ENCODE measurements around the gene PTPRM. TPM values are rescaled to one million over a fixed set of nuclear protein-coding genes. Genes with fewer than 3 reads are reported as not detected.

The PTPRM gene
- total RNA-seq, 1 donor from 2014 or later: 1.00 TPM

- no peak for ATAC-seq (ENCODE audit: low read depth)
- no peaks in the 10 kb centered on the region for H3K36me3 Mint-ChIP-seq (ENCODE audit: low read depth)
Measured at GRCh38 chr18:8330575-8330974, 763.5 kb downstream of the PTPRM start.

GRCh38 chr18:8332286-8332685, 765.2 kb downstream of the PTPRM start:
- no peaks in the 10 kb centered on the region for H3K9me3 Mint-ChIP-seq
- no peak for TF ChIP-seq CTCF (IDR thresholded peaks at IDR 0.05)
- no peak for ATAC-seq (ENCODE audit: low read depth)
- peaks cover 10% of the 10 kb centered on the region for H3K27me3 Mint-ChIP-seq
- H3K27ac Mint-ChIP-seq: no peak overlapping the region
- ChIA-PET POLR2A (no interaction called here), CTCF (no interaction called here)
- DNase-seq: no peak
- no peaks in the 10 kb centered on the region for H3K36me3 Mint-ChIP-seq (ENCODE audit: low read depth)
- H3K4me1 Mint-ChIP-seq: no peaks in the 10 kb centered on the region
- no peak overlapping the region for H3K4me3 Mint-ChIP-seq
- intact Hi-C loops (cut with micrococcal nuclease): no loop called here

More at GRCh38 chr18:8330575-8330974, 763.5 kb downstream of the PTPRM start:
- no peak for TF ChIP-seq CTCF (IDR thresholded peaks at IDR 0.05)
- no peak for DNase-seq
- ChIA-PET POLR2A (no interaction called here), CTCF (no interaction called here)
- H3K27me3 Mint-ChIP-seq: peaks cover 8% of the 10 kb centered on the region
- intact Hi-C loops (cut with micrococcal nuclease): no loop called here
- no peaks in the 10 kb centered on the region for H3K4me1 Mint-ChIP-seq
- H3K4me3 Mint-ChIP-seq: no peak overlapping the region
- no peak overlapping the region for H3K27ac Mint-ChIP-seq
- no peaks in the 10 kb centered on the region for H3K9me3 Mint-ChIP-seq

GRCh38 chr18:8333961-8334360, 766.8 kb downstream of the PTPRM start:
- no peaks in the 10 kb centered on the region for H3K9me3 Mint-ChIP-seq
- POLR2A ChIA-PET: no interaction called here

GRCh38 chr18:8337211-8337610, 770.1 kb downstream of the PTPRM start:
- H3K27ac Mint-ChIP-seq: no peak overlapping the region
- CTCF ChIA-PET: no interaction called here
- peaks cover 6% of the 10 kb centered on the region for H3K27me3 Mint-ChIP-seq
- no peak for TF ChIP-seq CTCF (IDR thresholded peaks at IDR 0.05)
- ATAC-seq (ENCODE audit: low read depth) (no peak), DNase-seq (no peak)
- no peaks in the 10 kb centered on the region for H3K4me1 Mint-ChIP-seq
- no peak overlapping the region for H3K4me3 Mint-ChIP-seq
- no peaks in the 10 kb centered on the region for H3K36me3 Mint-ChIP-seq (ENCODE audit: low read depth)
- intact Hi-C loops (cut with micrococcal nuclease): no loop called here
- no peaks in the 10 kb centered on the region for H3K9me3 Mint-ChIP-seq
- POLR2A ChIA-PET: no interaction called here

More at GRCh38 chr18:8333961-8334360, 766.8 kb downstream of the PTPRM start:
- ATAC-seq (ENCODE audit: low read depth): no peak
- Mint-ChIP-seq H3K4me3 (no peak overlapping the region), H3K4me1 (no peaks in the 10 kb centered on the region), H3K27me3 (peaks cover 11% of the 10 kb centered on the region), H3K27ac (no peak overlapping the region), H3K36me3 (ENCODE audit: low read depth) (no peaks in the 10 kb centered on the region)
- no peak for DNase-seq
- intact Hi-C loops (cut with micrococcal nuclease): no loop called here
- CTCF ChIA-PET: no interaction called here
- no peak for TF ChIP-seq CTCF (IDR thresholded peaks at IDR 0.05)

- no peaks in the 10 kb centered on the region for H3K9me3 Mint-ChIP-seq
- H3K27ac Mint-ChIP-seq: no peak overlapping the region
- no peaks in the 10 kb centered on the region for H3K4me1 Mint-ChIP-seq
- ATAC-seq (ENCODE audit: low read depth): no peak
- ChIA-PET CTCF (no interaction called here), POLR2A (no interaction called here)
- DNase-seq: no peak
- H3K27me3 Mint-ChIP-seq: peaks cover 3% of the 10 kb centered on the region
- intact Hi-C loops (cut with micrococcal nuclease): no loop called here
- TF ChIP-seq CTCF (IDR thresholded peaks at IDR 0.05): no peak
- no peak overlapping the region for H3K4me3 Mint-ChIP-seq
- H3K36me3 Mint-ChIP-seq (ENCODE audit: low read depth): no peaks in the 10 kb centered on the region
Measured at GRCh38 chr18:8339210-8339609, 772.1 kb downstream of the PTPRM start.

Data from activated B cell treated with CpG ODN at 0.5 μM for 24 hours (primary cell).